ENCODE results near the gene AIPL1.

Gene AIPL1

GRCh38 chr17:6446516-6447100 lies 11.7 kb upstream of the AIPL1 start:
- Histone ChIP-seq H2AFZ (ENCODE audit: low read length, unreplicated experiment) (no peak overlapping the region), H3K27me3 (ENCODE audit: insufficient read depth, low read length) (no peaks in the 10 kb centered on the region), H3K4me3 (ENCODE audit: low read depth, low read length) (no peak overlapping the region), H3K27ac (ENCODE audit: low read depth, low read length) (no peak overlapping the region), H3K79me2 (ENCODE audit: control insufficient read depth, insufficient read depth, low read length, unreplicated experiment) (no peaks in the 10 kb centered on the region), H3K36me3 (ENCODE audit: insufficient read depth, low read length) (no peaks in the 10 kb centered on the region), H3K4me1 (ENCODE audit: control insufficient read depth, insufficient read depth, low read length, unreplicated experiment) (peaks cover 12% of the 10 kb centered on the region)

- H2AFZ ChIP-seq (ENCODE audit: low read length, unreplicated experiment) = peak overlapping the region; percentile 47
- no peaks in the 10 kb centered on the region for H3K79me2 ChIP-seq (ENCODE audit: control insufficient read depth, insufficient read depth, low read length, unreplicated experiment)
- no peaks in the 10 kb centered on the region for H3K36me3 ChIP-seq (ENCODE audit: insufficient read depth, low read length)
- H3K27ac ChIP-seq (ENCODE audit: low read depth, low read length) = no peak overlapping the region
- peak overlapping the region; percentile 96 for H3K4me3 ChIP-seq (ENCODE audit: low read depth, low read length)
- H3K27me3 ChIP-seq (ENCODE audit: insufficient read depth, low read length) = no peaks in the 10 kb centered on the region
- H3K4me1 ChIP-seq (ENCODE audit: control insufficient read depth, insufficient read depth, low read length, unreplicated experiment) = peaks cover 12% of the 10 kb centered on the region
Measured at GRCh38 chr17:6444571-6445335, 9.8 kb upstream of the AIPL1 start.

- H3K4me3 ChIP-seq (ENCODE audit: low read depth, low read length) = peak within 1 kb of the TSS; percentile 96
- H3K27me3 ChIP-seq (ENCODE audit: insufficient read depth, low read length) = no peaks in the 10 kb centered on the region
- H2AFZ ChIP-seq (ENCODE audit: low read length, unreplicated experiment) = peak within 1 kb of the TSS; percentile 98
- peak within 1 kb of the TSS; percentile 69 for H3K27ac ChIP-seq (ENCODE audit: low read depth, low read length)
- H3K4me1 ChIP-seq (ENCODE audit: control insufficient read depth, insufficient read depth, low read length, unreplicated experiment) = peaks cover 12% of the 10 kb centered on the region
- no peaks in the 10 kb centered on the region for H3K79me2 ChIP-seq (ENCODE audit: control insufficient read depth, insufficient read depth, low read length, unreplicated experiment)
- H3K36me3 ChIP-seq (ENCODE audit: insufficient read depth, low read length) = no peaks in the 10 kb centered on the region
Measured at GRCh38 chr17:6443692-6444570, 9.0 kb upstream of the AIPL1 start, which contains the start of gene PIMREG. PIMREG (plus strand) TSS chr17:6444455; CDS start chr17:6445111, 656 bp downstream.

- no peaks in the 10 kb centered on the region for H3K27me3 ChIP-seq (ENCODE audit: insufficient read depth, low read length)
- no peak overlapping the region for H2AFZ ChIP-seq (ENCODE audit: low read length, unreplicated experiment)
- H3K4me3 ChIP-seq (ENCODE audit: low read depth, low read length) = no peak overlapping the region; the same call in 1 of the 2 replicates
- no peaks in the 10 kb centered on the region for H3K36me3 ChIP-seq (ENCODE audit: insufficient read depth, low read length)
- H3K4me1 ChIP-seq (ENCODE audit: control insufficient read depth, insufficient read depth, low read length, unreplicated experiment) = peaks cover 12% of the 10 kb centered on the region
- H3K79me2 ChIP-seq (ENCODE audit: control insufficient read depth, insufficient read depth, low read length, unreplicated experiment) = no peaks in the 10 kb centered on the region
- no peak overlapping the region for H3K27ac ChIP-seq (ENCODE audit: low read depth, low read length)
Measured at GRCh38 chr17:6442775-6443174, 7.9 kb upstream of the AIPL1 start.

- H3K4me3 ChIP-seq (ENCODE audit: low read depth, low read length) = no peak overlapping the region
- H3K79me2 ChIP-seq (ENCODE audit: control insufficient read depth, insufficient read depth, low read length, unreplicated experiment) = no peaks in the 10 kb centered on the region
- peaks cover 4% of the 10 kb centered on the region for H3K27me3 ChIP-seq (ENCODE audit: insufficient read depth, low read length)
- no peaks in the 10 kb centered on the region for H3K36me3 ChIP-seq (ENCODE audit: insufficient read depth, low read length)
- peaks cover 6% of the 10 kb centered on the region for H3K4me1 ChIP-seq (ENCODE audit: control insufficient read depth, insufficient read depth, low read length, unreplicated experiment)
- H3K27ac ChIP-seq (ENCODE audit: low read depth, low read length) = no peak overlapping the region
- H2AFZ ChIP-seq (ENCODE audit: low read length, unreplicated experiment) = no peak overlapping the region
Measured at GRCh38 chr17:6439951-6440350, 5.0 kb upstream of the AIPL1 start.

- Histone ChIP-seq H3K36me3 (ENCODE audit: insufficient read depth, low read length) (no peaks in the 10 kb centered on the region), H3K79me2 (ENCODE audit: control insufficient read depth, insufficient read depth, low read length, unreplicated experiment) (no peaks in the 10 kb centered on the region), H3K27me3 (ENCODE audit: insufficient read depth, low read length) (peaks cover 4% of the 10 kb centered on the region), H2AFZ (ENCODE audit: low read length, unreplicated experiment) (no peak overlapping the region), H3K27ac (ENCODE audit: low read depth, low read length) (no peak overlapping the region), H3K4me1 (ENCODE audit: control insufficient read depth, insufficient read depth, low read length, unreplicated experiment) (no peaks in the 10 kb centered on the region), H3K4me3 (ENCODE audit: low read depth, low read length) (no peak overlapping the region)
Measured at GRCh38 chr17:6437956-6438355, 3.0 kb upstream of the AIPL1 start.

- Histone ChIP-seq H3K27ac (ENCODE audit: low read depth, low read length) (no peak overlapping the region), H3K4me3 (ENCODE audit: low read depth, low read length) (no peak overlapping the region), H3K36me3 (ENCODE audit: insufficient read depth, low read length) (no peaks in the 10 kb centered on the region), H3K4me1 (ENCODE audit: control insufficient read depth, insufficient read depth, low read length, unreplicated experiment) (no peaks in the 10 kb centered on the region), H3K27me3 (ENCODE audit: insufficient read depth, low read length) (peaks cover 4% of the 10 kb centered on the region), H3K79me2 (ENCODE audit: control insufficient read depth, insufficient read depth, low read length, unreplicated experiment) (no peaks in the 10 kb centered on the region), H2AFZ (ENCODE audit: low read length, unreplicated experiment) (no peak overlapping the region)
Measured at GRCh38 chr17:6437466-6437865, 2.5 kb upstream of the AIPL1 start.

GRCh38 chr17:6435968-6436367 lies 1.0 kb upstream of the AIPL1 start:
- no peak overlapping the region for H3K4me3 ChIP-seq (ENCODE audit: low read depth, low read length)
- no peak overlapping the region for H3K27ac ChIP-seq (ENCODE audit: low read depth, low read length)
- H2AFZ ChIP-seq (ENCODE audit: low read length, unreplicated experiment) = no peak overlapping the region
- H3K4me1 ChIP-seq (ENCODE audit: control insufficient read depth, insufficient read depth, low read length, unreplicated experiment) = no peaks in the 10 kb centered on the region
- peaks cover 4% of the 10 kb centered on the region for H3K27me3 ChIP-seq (ENCODE audit: insufficient read depth, low read length)
- H3K79me2 ChIP-seq (ENCODE audit: control insufficient read depth, insufficient read depth, low read length, unreplicated experiment) = no peaks in the 10 kb centered on the region
- H3K36me3 ChIP-seq (ENCODE audit: insufficient read depth, low read length) = no peaks in the 10 kb centered on the region

GRCh38 chr17:6430769-6431168 lies 4.2 kb downstream of the AIPL1 start:
- H3K4me1 ChIP-seq (ENCODE audit: control insufficient read depth, insufficient read depth, low read length, unreplicated experiment) = peaks cover 12% of the 10 kb centered on the region
- H3K4me3 ChIP-seq (ENCODE audit: low read depth, low read length) = no peak overlapping the region
- H2AFZ ChIP-seq (ENCODE audit: low read length, unreplicated experiment) = no peak overlapping the region
- H3K27me3 ChIP-seq (ENCODE audit: insufficient read depth, low read length) = no peaks in the 10 kb centered on the region
- no peaks in the 10 kb centered on the region for H3K79me2 ChIP-seq (ENCODE audit: control insufficient read depth, insufficient read depth, low read length, unreplicated experiment)
- no peaks in the 10 kb centered on the region for H3K36me3 ChIP-seq (ENCODE audit: insufficient read depth, low read length)
- no peak overlapping the region for H3K27ac ChIP-seq (ENCODE audit: low read depth, low read length)

- Histone ChIP-seq H3K27ac (ENCODE audit: low read depth, low read length) (no peak overlapping the region), H3K36me3 (ENCODE audit: insufficient read depth, low read length) (no peaks in the 10 kb centered on the region), H2AFZ (ENCODE audit: low read length, unreplicated experiment) (no peak overlapping the region), H3K79me2 (ENCODE audit: control insufficient read depth, insufficient read depth, low read length, unreplicated experiment) (no peaks in the 10 kb centered on the region), H3K4me1 (ENCODE audit: control insufficient read depth, insufficient read depth, low read length, unreplicated experiment) (peaks cover 12% of the 10 kb centered on the region), H3K27me3 (ENCODE audit: insufficient read depth, low read length) (no peaks in the 10 kb centered on the region), H3K4me3 (ENCODE audit: low read depth, low read length) (no peak overlapping the region)
Measured at GRCh38 chr17:6429266-6429665, 5.7 kb downstream of the AIPL1 start.
